ENCODE measurements around the gene KAT5.
"Not testable (repeated sequence)": the region's sequence is repeated elsewhere in the genome, so short reads cannot be mapped to it uniquely, and the experiment has no call there.

The KAT5 gene

DNA sequence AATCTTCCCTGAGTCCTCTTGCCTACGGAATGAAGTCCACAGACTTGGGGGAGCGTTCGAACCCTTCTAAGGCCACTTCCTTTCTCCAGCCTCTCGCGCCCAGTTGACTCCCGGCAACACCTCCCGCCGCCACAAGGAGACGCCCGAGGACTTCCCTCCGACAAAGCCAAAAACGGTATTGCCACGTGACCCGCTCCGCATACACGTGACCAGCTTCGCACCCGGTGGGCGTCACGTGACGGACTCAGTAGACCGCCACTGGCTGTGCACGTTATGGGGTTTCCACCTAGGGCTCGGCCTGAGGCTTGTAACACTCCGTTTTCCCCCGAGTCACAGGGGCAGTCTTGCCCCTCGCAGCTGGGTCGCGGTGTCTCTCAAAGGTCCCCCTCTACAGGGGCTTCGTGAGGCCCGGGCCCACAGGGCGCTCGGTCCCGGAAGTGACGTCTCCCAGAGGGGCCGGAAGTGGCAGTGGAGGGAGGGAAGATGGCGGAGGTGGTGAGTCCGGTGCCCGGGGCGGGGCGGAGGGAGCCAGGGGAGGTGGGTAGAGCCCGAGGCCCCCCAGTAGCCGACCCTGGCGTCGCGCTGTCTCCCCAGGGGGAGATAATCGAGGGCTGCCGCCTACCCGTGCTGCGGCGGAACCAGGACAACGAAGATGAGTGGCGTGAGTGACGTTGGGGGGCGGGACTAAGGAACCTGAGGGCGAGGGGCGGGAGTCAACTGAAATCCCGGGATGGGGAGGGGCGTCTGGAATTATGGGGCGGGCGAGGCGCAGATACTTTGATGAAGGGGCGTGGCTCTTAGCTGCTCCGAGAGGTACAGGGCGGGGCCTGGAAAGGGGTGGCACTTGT lies at the start of gene KAT5:
KAT5 (plus strand) TSS at position 468 of the 848 bp plus-strand sequence; CDS start at position 484, 16 bp downstream.
- ATAC-seq, result peak; percentile 88 to 89

DNA sequence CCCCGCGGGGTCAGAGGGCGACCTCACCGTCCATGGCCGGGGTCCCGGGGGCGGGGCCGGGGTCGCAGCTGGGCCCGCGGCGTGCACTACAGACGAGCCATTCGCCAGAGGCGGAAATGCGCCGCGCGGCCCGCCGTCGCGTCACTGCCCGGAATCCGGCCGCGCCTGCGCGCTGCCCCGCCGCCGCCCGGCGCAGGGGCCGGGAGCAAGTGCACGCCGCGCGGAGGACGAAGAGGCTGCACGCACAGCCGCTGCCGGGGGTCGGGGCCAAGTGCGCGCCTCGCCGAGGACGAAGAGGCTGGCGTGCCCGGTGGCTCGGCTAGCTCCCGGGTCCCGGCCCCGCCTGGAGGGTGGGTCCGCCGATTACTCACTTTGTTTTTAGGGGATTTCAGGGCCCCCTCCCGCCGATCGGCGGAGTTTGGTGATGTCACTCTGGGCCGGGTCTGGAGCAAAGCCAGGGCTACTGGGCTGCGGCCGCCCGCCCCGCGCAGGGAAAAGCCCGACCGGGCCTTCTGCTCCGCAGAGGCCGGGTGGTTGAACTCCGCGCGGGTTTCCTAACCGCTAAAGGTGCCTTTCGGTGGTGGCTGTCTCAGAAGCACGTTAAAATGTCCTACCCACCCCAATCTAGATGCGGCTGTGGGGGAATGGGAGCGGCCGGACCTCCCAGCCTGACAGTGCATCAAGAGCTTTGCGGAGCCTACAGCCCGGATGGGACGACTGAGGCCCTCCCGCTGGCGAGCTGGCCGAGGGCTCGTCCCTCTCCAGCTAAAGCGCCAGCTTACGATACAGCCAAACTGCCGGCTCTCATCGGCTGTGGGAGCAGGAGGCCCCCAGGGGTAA lies 49.0 kb upstream of the KAT5 start, which contains the start of gene RELA:
RELA (minus strand) TSS at position 118 of the 840 bp plus-strand sequence; CDS start at position 34, 84 bp downstream.
- ATAC-seq, result peak; percentile 86 to 87

- peak; percentile 27 to 34 for ATAC-seq
Observed at GRCh38 chr11:65663639-65664200, 48.3 kb upstream of the KAT5 start.

DNA sequence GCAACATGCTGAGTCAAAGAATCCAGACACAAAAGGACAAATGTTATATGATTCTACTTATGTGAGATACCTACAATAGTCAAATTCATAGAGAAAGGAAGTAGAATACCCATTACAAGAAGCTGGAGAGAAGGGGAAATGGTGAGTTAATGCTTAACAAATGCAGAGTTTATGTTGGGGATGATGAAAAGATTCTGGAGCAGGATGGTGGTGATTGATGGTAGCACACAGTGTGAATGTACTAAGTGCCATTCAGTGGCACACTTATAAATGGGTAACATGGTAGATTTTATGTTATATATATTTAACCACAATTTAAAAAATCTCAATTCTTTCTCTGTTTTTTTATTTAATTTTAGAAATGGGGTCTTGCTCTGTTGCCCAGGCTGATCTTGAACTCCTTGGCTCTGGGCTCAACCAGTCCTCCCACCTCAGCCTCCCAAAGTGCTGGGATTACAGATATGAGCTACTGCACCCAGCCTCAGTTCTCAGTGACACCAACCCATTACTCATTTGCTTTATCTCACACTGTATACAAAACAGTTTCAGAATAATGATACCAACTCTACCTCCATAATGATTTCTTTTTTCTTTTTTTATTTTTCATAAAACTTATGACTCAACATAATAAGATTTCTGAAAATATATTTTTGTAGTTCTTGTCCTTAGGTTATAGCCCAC lies 39.7 kb upstream of the KAT5 start:
- ATAC-seq, result peak; percentile 70 to 85

DNA sequence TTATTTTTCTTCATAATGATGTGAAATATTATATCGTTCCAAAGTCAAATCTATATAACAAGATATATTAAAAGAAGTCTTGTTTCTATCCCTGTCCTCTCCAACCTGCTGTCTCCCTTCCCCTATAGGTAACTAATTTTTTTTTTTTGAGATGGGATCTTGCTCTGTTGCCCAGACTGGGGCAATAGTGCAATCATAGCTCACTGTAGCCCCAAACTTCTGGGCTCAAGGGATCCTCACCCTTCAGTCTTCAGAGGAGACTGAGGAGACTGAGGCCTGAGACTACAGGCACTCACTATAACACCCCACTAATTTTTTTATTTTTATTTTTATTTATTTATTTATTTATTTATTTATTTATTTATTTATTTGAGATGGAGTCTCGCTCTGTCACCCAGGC lies 39.1 kb upstream of the KAT5 start:
- no peak for ATAC-seq

- ATAC-seq, result no peak
Observed at GRCh38 chr11:65680192-65680743, 31.8 kb upstream of the KAT5 start.

DNA sequence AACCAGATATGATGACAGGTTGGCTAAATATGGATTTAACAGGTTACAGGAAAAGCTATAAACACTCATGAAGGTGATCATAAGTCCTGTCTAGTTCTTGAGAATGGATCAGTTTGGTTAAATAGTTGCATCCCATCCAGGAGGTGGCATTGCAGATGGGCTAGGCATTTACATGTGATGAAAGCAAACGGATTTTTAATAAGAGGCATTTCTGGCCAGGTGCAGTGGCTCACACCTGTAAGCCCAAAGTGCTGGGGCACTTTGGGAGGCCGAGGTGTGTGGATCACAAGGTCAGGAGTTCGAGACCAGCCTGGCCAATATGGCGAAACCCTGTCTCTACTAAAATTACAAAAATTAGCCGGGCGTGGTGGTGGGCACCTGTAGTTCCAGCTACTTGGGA lies 28.6 kb upstream of the KAT5 start:
- ATAC-seq, result not testable (repeated sequence)

DNA sequence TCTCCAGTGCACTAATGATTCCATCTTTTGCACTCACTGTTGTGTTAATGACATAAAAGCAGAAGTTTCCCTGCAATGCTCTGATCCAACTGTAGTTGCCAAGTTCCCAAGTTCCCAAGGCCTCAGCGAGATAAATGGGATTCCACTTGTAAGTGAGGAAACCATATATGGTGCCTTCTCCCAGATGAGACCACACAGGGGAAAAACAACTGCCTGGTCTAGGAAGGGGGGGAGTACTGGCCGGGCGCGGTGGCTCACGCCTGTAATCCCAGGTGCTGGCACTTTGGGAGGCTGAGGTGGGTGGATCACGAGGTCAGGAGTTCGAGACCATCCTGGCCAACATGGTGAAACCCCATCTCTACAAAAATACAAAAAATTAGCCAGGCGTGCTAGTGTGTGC lies 26.1 kb upstream of the KAT5 start:
- no peak for ATAC-seq

DNA sequence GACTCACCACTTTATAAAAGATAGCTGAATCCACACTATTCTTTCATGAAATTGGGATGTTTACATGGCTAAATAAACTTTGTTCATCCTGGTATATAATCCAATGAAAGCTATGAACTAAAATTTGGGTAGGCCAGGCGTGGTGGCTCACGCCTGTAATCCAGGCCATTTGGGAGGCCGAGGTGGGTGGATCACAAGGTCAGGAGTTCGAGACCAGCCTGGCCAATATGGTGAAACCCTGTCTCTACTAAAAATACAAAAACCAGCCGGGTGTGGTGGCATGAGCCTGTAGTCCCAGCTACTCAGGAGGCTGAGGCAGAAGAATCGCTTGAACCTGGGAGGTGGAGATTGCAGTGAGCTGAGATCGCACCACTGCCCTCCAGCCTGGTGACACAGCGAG lies 20.2 kb upstream of the KAT5 start:
- not testable (repeated sequence) for ATAC-seq

- ATAC-seq, result no peak
Observed at GRCh38 chr11:65692367-65692766, 19.7 kb upstream of the KAT5 start.

DNA sequence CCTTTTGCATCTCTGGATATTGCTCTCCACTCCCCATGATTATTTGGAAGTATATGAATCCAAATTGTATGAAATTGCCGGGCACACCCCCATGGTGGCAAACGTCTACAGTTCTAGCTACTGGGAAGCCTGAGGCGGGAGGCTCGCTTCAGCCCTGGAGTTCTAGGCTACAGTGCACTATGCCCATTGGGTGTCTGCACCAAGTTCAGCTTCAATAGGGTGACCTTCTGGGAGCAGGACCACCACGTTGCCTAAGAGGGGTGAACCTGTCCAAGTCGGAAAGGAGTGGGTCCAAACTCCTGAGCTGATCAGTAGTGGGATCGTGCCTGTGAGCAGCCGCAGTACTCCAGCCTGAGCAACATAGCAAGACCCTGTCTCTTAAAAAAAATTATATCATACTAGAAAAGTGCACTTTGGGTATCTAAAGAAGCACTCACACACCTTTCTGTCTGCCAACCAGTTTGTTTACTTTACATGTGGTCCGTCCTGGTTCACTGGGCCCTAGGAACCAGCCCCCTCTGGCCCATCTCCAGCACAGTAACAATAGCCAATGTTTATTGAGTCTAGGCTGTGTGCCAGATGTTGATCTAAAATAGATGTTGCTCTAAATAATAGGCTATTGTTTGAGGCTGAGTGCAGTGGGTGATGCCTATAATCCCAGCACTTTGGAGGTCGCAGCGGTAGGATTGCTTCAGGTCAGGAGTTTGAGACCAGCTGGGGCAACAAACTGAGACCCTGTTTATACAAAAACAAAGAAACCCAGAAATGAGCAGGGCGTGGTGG lies 16.4 kb upstream of the KAT5 start:
- ATAC-seq, result no peak

DNA sequence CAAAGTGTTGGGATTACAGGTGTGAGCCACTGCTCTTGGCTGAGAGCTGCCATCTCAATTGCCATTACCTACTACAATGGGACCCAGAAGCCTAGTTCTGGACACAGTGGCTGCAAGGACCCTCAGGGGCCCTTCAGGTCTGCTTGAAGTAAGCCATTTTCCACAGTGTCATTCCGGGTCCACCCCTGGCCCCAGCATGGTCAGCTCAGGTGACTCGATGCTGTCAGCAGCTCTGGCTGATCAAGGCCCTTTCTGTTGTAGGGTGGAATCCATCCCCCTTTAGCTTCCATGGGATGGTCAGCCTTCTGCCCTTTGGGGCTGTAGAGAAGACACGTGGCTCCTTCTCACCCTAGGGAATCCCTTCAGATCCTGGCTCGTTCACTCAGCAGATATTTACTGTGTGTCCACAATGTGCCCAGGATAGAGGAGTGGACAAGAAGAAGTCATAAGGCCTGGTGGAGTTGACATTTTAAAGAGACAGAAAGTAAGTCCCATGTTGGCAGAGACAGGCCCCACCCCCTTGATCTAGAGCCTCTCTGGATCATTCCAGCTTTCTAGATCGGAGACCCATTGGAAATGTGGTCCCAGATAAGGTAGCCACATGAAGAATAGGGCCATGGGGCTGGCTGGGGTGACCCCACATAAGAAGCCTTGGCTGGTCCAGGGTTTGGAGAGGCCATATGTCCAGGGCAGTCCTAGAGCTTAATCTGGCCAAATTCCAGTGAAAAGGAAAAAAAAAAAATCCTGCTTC lies 15.1 kb upstream of the KAT5 start:
- no peak for ATAC-seq

DNA sequence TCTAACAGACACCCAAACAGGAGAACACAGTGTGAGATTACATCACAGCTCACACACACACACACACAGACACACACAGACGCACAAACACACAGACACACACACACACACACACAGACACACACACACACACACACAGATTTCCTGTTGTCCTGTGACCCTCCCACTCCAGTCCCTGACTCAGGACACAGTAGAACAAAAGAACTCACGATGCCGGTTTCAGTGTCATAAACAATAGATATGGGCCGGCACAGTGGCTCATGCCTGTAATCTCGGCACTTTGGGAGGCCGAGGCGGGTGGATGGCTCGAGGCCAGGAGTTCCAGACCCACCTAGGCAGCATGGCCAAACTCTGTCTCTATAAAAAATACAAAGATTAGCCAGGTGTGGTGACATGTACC lies 13.8 kb upstream of the KAT5 start:
- no peak for ATAC-seq

DNA sequence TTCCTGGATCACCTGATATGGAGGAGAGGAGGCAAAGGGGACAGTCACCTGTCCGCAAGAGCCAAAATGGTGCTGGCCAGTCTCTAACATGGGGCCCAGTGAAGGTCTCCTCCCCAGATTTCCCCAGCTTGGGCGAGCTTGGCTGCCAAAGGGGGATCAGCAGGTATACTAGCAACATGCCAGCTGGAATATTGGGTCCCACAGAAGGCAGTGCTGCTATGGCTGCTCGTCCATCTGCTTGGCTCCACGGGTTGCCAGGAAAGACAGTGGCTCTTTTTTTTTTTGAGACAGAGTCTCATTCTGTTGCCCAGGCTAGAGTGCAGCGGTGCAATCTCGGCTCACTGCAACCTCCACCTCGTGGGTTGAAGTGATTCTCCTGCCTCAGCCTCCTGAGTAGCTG lies 12.7 kb upstream of the KAT5 start:
- ATAC-seq, result no peak

- ATAC-seq, result no peak
Observed at GRCh38 chr11:65700399-65700798, 11.7 kb upstream of the KAT5 start.

DNA sequence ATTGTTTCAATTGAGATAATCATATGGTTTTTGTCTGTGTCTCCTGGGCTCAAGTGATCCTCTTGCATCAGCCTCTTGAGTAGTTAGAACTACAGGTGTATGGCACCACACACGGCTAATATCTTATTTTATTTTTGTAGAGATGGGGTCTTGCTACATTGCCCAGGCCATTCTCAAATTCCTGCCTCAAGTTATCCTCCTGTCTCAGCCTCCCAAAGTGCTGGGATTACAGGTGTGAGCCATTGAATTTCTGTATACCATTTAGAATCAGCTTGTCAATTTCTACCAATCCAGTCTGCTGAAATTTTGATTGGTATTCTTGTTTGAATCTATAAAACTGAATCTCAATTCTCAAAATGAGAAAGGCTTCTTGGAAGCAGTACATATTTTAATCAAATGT lies 10.4 kb upstream of the KAT5 start:
- no peak for ATAC-seq

DNA sequence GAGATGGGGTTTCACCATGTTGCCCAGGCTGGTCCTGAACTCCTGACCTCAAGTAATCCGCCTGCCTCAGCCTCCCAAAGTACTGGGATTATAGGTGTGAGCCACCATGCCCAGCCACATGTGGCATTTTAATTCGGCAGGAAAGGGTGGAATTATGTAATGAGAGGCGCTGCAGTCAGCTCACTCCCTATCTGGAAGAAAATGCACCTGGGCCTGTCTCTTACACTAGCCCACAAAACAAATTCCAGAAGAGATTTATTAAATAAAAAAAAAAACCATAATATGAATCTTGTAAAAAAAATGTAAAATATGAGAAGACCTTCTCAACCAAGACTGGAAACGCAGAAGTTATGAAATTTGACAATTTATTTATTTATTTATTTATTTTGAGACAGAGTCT lies 8.2 kb upstream of the KAT5 start:
- ATAC-seq, result no peak

DNA sequence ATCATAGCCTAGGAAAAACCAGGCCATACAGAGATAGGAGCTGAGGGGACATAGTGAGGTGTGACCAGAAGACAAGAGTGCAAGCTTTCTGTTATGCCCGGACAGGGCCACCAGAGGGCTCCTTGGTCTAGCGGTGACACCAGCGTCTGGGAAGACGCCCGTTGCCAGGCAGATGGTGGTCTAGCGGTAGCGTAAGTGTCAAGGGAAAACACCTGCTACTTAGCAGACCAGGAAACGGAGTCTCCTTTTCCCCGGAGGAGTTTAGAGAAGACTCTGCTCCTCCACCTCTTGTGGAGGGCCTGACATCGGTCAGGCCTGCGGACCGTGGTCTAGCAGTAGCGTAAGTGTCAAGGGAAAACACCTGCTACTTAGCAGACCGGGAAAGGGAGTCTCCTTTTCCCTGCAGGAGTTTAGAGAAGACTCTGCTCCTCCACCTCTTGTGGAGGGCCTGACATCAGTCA lies 5.7 kb upstream of the KAT5 start:
- ATAC-seq, result peak in 1 of 2 donors; percentile 38

- not testable (repeated sequence) for ATAC-seq
Observed at GRCh38 chr11:65707002-65707401, 5.0 kb upstream of the KAT5 start.

GRCh38 chr11:65708451-65708850 lies 3.6 kb upstream of the KAT5 start:
- ATAC-seq, result no peak

- ATAC-seq, result no peak
Observed at GRCh38 chr11:65709661-65710060, 2.4 kb upstream of the KAT5 start.
